K562 (cell line): Measurements from ENCODE around the gene FBLIM1. TPM values are rescaled to one million over a fixed set of nuclear protein-coding genes. Genes with fewer than 3 reads are reported as not detected.

Experiments
- ARID3A ChIP-seq: IDR thresholded peaks from 2 replicates; pipeline ENCODE4 v1.6.1; 2012; ENCODE audit warnings: low read depth, low read length, improper control_type of control experiment, borderline replicate concordance
- CBX3 ChIP-seq, 2 experiments: IDR thresholded peaks; 1 replicate in 1 of 2; 2 replicates in 1 of 2; pipeline ENCODE4 v1.6.1; 2012; ENCODE audit warnings: inconsistent platforms in 2 of 2, low read length in 2 of 2, borderline replicate concordance in 1 of 2, control low read depth in 1 of 2
- CCNT2 ChIP-seq: IDR thresholded peaks from 2 replicates; pipeline ENCODE4 v1.6.1; 2011; ENCODE audit warnings: borderline replicate concordance, low read depth, mild to moderate bottlenecking, moderate library complexity, mixed read lengths, low read length; ENCODE audit not compliant: insufficient read length; ENCODE audit errors: extremely low read depth
- ETS1 ChIP-seq: conservative IDR thresholded peaks from 2 replicates; pipeline ENCODE4 v1.6.1; 2011; ENCODE audit warnings: low read depth, mild to moderate bottlenecking, low read length; ENCODE audit not compliant: control insufficient read depth
- EZH2 ChIP-seq: IDR thresholded peaks from 2 replicates; pipeline ENCODE4 v1.6.1; 2012; ENCODE audit warnings: low read depth, mild to moderate bottlenecking, inconsistent platforms, low read length, borderline replicate concordance
- GABPA ChIP-seq: fragments of 200-800 bp; sonication (Bioruptor generic); conservative IDR thresholded peaks from 2 replicates; pipeline ENCODE4 v1.6.1; 2016; ENCODE audit warnings: low read depth, missing genetic modification characterization, missing compliant biosample characterization
- HDAC8 ChIP-seq: fragments of 450-650 bp; IDR thresholded peaks from 2 replicates; pipeline ENCODE4 v1.6.1; 2016; ENCODE audit warnings: mild to moderate bottlenecking, missing genetic modification characterization, moderate library complexity, missing compliant biosample characterization
- NCOR1 ChIP-seq: fragments of 450-650 bp; IDR thresholded peaks from 2 replicates; pipeline ENCODE4 v1.6.1; 2016; ENCODE audit warnings: mild to moderate bottlenecking, moderate library complexity
- PKNOX1 ChIP-seq: fragments of 450-650 bp; IDR thresholded peaks from 2 replicates; pipeline ENCODE4 v1.6.1; 2016
- PML ChIP-seq: IDR thresholded peaks from 2 replicates; pipeline ENCODE4 v1.6.1; 2012; ENCODE audit warnings: low read length, inconsistent platforms
- POLR2B ChIP-seq: fragments of 450-650 bp; IDR thresholded peaks from 2 replicates; pipeline ENCODE4 v1.6.1; 2018; ENCODE audit warnings: low read depth; ENCODE audit not compliant: partially characterized antibody
- SOX6 ChIP-seq: fragments of 450-650 bp; IDR thresholded peaks from 2 replicates; pipeline ENCODE4 v1.6.1; 2014; ENCODE audit warnings: mild to moderate bottlenecking
- TAF1 ChIP-seq: IDR thresholded peaks from 2 replicates; pipeline ENCODE4 v1.6.1; 2011; ENCODE audit warnings: mild to moderate bottlenecking, low read length, moderate library complexity; ENCODE audit not compliant: insufficient read depth, control insufficient read depth, severe bottlenecking; ENCODE audit errors: extremely low read depth
- TAF9B ChIP-seq: fragments of 450-650 bp; IDR thresholded peaks from 2 replicates; pipeline ENCODE4 v1.6.1; 2018; ENCODE audit warnings: mild to moderate bottlenecking; ENCODE audit not compliant: partially characterized antibody
- TBL1XR1 ChIP-seq, 2 experiments: IDR thresholded peaks; 2 replicates each; pipeline ENCODE4 v1.6.1; 2012; ENCODE audit warnings: improper control_type of control experiment in 2 of 2, low read length in 2 of 2, mild to moderate bottlenecking in 1 of 2
- ZEB2 ChIP-seq: fragments of 450-650 bp; IDR thresholded peaks from 2 replicates; pipeline ENCODE4 v1.6.1; 2016
- ZNF57 ChIP-seq: fragments of 450-650 bp; formaldehyde crosslinking; IDR thresholded peaks from 2 replicates; pipeline ENCODE4 v1.4.0; 2020; ENCODE audit warnings: mild to moderate bottlenecking, moderate library complexity
- ZNF592 ChIP-seq: fragments of 450-650 bp; IDR thresholded peaks from 2 replicates; pipeline ENCODE4 v1.6.1; 2017; ENCODE audit warnings: antibody characterized with exemption, mild to moderate bottlenecking
- ZNF707 ChIP-seq: fragments of 250-450 bp; sonication (Bioruptor Pico); conservative IDR thresholded peaks from 2 replicates; pipeline ENCODE4 v1.8.0; 2022; ENCODE audit warnings: inconsistent platforms, mild to moderate bottlenecking, moderate library complexity
- polyA plus RNA-seq, 8 experiments: library from polyadenylated mRNA; depleted of rRNA in 4 of 8; stranded (reverse) in 5 of 8; unstranded in 3 of 8; fragments of >200 nt; fragmentation: Nextera tagmentation in 2 of 8; fragmentation: Illumina TruSeq in 1 of 8; extraction: Ambion mirVana in 2 of 8; extraction: Trizol in 1 of 8; gene quantifications; 2 replicates each; pipeline versions ENCODE4 v1.2.1 to v1.2.3, GENCODE V29; 2011 to 2014; ENCODE audit warnings: inconsistent platforms in 1 of 8, missing spikeins in 1 of 8
- total RNA-seq, 7 experiments: library from RNA; depleted of rRNA in 6 of 7; stranded (reverse); fragments of >200 nt in 6 of 7; fragmentation: Illumina TruSeq in 2 of 7; extraction: Trizol in 2 of 7; gene quantifications; 2 replicates each; pipeline versions ENCODE4 v1.2.1 to v1.2.3, GENCODE V29; 2011 to 2021; ENCODE audit warnings: low replicate concordance in 1 of 7

FBLIM1 gene
- total and polyA plus RNA-seq, 9 of the 15 experiments (the other 6 are each of a cell fraction or from before 2014, with no cell fraction given), result 0.14 to 0.24 TPM; not detected in 7

GRCh38 chr1:15834406-15835204 is 76.0 kb downstream of the FBLIM1 start (continued):
- TF ChIP-seq ZNF592, result peak; percentile 90
- TF ChIP-seq CBX3 (IDR thresholded peaks at IDR 0.05; ENCODE audit: borderline replicate concordance in 1 of 2, low read length in 2 of 2), result peak in 1 of 2 experiments; percentile 72; a peak in 2 of 3 replicates
- TF ChIP-seq ETS1, result peak; percentile 91
- no peak for TF ChIP-seq ZNF707
- TF ChIP-seq GABPA, result peak; percentile 61; the same call in 1 of the 2 replicates
- peak; percentile 68 for TF ChIP-seq PKNOX1
- TF ChIP-seq TAF9B, result peak; percentile 49
- peak; percentile 90 for TF ChIP-seq TAF1
- TF ChIP-seq TBL1XR1 (IDR thresholded peaks at IDR 0.05; ENCODE audit: low read length in 2 of 2), result peak; percentile 63 to 77; a peak in 3 of 4 replicates
- TF ChIP-seq SOX6, result peak; percentile 64
- TF ChIP-seq POLR2B, result peak; percentile 77
- TF ChIP-seq NCOR1, result peak; percentile 68
- TF ChIP-seq ARID3A, result no peak
- peak; percentile 87; the same call in 1 of the 2 replicates for TF ChIP-seq HDAC8 (tag)
- TF ChIP-seq ZNF57 (CRISPR knock-in tag), result no peak
- TF ChIP-seq PML, result peak; percentile 86
- TF ChIP-seq EZH2, result no peak
- peak; percentile 69 for TF ChIP-seq ZEB2
- TF ChIP-seq CCNT2, result peak; percentile 98
